B cell (primary cell): ENCODE results near the gene CCDC50.

Experiments used
- CTCF ChIP-seq: fragments of 200-600 bp; IDR thresholded peaks from one replicate; pipeline ENCODE4 v1.8.0; 2022; ENCODE audit warnings: antibody characterized with exemption, mild to moderate bottlenecking
- EZH2 ChIP-seq: IDR thresholded peaks from 2 replicates; pipeline ENCODE4 v1.6.1; 2012; ENCODE audit warnings: borderline replicate concordance, low read depth, mild to moderate bottlenecking, moderate library complexity, low read length; ENCODE audit not compliant: insufficient read depth, poor library complexity, severe bottlenecking

DNA sequence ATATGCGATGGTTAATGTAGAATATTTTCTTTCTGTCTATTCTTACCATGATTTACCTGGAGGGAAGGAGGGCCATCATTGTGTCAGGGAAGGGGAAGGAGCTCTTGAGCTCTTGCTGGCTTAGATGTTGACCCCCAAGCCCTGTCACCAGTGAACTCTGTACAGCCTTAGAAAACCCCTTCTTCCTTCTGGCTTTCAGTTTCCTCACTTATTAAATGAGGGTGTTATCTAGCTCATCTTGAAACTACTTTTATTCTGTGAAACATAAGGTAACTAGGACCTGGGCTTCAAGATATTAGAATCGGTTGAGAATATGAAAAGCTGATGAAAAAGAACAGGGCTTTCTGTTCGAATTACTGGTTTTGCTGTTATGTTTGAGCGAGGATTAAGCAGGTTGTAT, 26.2 kb downstream of the CCDC50 start:
- TF ChIP-seq EZH2 = no peak
- TF ChIP-seq CTCF = no peak
